ENCODE results near the gene MISP3.

- TF ChIP-seq CTCF (IDR thresholded peaks at IDR 0.05) (no peak), POLR2A (IDR thresholded peaks at IDR 0.05) (no peak)
Observed at GRCh38 chr19:14115756-14116155, 43.2 kb downstream of the MISP3 start.
